Measurements from ENCODE around the gene POC1B. TPM values are rescaled to one million over a fixed set of nuclear protein-coding genes. Genes with fewer than 3 reads are reported as not detected.

Gene POC1B
- total and polyA plus RNA-seq, 2 donors (not counting 3 experiments of a cell fraction or from before 2014, with no cell fraction given) = 7.1 to 18.2 TPM

- Histone ChIP-seq H3K36me3 (ENCODE audit: control insufficient read depth in 2 of 2, extremely low read depth in 1 of 2, insufficient read depth in 2 of 2, low read length in 2 of 2) (no peaks in the 10 kb centered on the region), H3K9me3 (replicated peaks; ENCODE audit: control insufficient read depth, insufficient read depth, low read length) (no peaks in the 10 kb centered on the region), H3K4me2 (ENCODE audit: insufficient read depth, low read length) (no peak overlapping the region), H3K9me1 (replicated peaks; ENCODE audit: control insufficient read depth, extremely low read depth, insufficient read depth, low read length) (no peaks in the 10 kb centered on the region), H3K79me2 (ENCODE audit: control insufficient read depth, insufficient read depth, low read length) (no peaks in the 10 kb centered on the region), H3K9ac (replicated peaks; ENCODE audit: extremely low read depth, insufficient read depth, low read length) (no peak overlapping the region), H2AFZ (ENCODE audit: low read depth, low read length) (no peak overlapping the region), H3K4me1 (ENCODE audit: control insufficient read depth, extremely low read depth, insufficient read depth, low read length) (no peaks in the 10 kb centered on the region), H3K27me3 (ENCODE audit: control insufficient read depth in 2 of 2, insufficient read depth in 2 of 2, low read length in 2 of 2) (no peaks in the 10 kb centered on the region), H3K27ac (ENCODE audit: insufficient read depth, low read depth, low read length) (no peak overlapping the region), H4K20me1 (replicated peaks; ENCODE audit: control insufficient read depth, extremely low read depth, insufficient read depth, low read length) (no peaks in the 10 kb centered on the region), H3K4me3 (replicated peaks in 1 of 3; ENCODE audit: insufficient read depth in 1 of 3, low read depth in 1 of 3, low read length in 3 of 3) (no peak overlapping the region)
- DNase-seq (ENCODE audit: low read depth, low spot score) = no peak
- ChIA-PET POLR2A (no interaction called here), CTCF (interaction anchor here (1.3 kb wide), 1 partner anchor 21 kb away, joined by 3 read pairs; no protein-coding TSS in a partner anchor)
- TF ChIP-seq FOS (IDR thresholded peaks at IDR 0.05; ENCODE audit: borderline replicate concordance, insufficient read depth, low read length) (no peak), MYC (IDR thresholded peaks at IDR 0.05; ENCODE audit: low read depth, low read length) (no peak), POLR2A (IDR thresholded peaks at IDR 0.05; ENCODE audit: low read depth, low read length) (no peak), GATA2 (IDR thresholded peaks at IDR 0.05; ENCODE audit: insufficient read depth, insufficient read length, low read depth, low read length) (no peak), POLR2AphosphoS5 (IDR thresholded peaks at IDR 0.05; ENCODE audit: insufficient read depth, low read depth, low read length) (no peak), EZH2 (IDR thresholded peaks at IDR 0.05; ENCODE audit: borderline replicate concordance, low read depth, low read length, severe bottlenecking) (no peak), MAX (IDR thresholded peaks at IDR 0.05; ENCODE audit: insufficient read depth, insufficient read length) (no peak), JUN (IDR thresholded peaks at IDR 0.05; ENCODE audit: borderline replicate concordance, insufficient read depth, insufficient read length, low read depth) (no peak)
- TF ChIP-seq, protein P1, sequence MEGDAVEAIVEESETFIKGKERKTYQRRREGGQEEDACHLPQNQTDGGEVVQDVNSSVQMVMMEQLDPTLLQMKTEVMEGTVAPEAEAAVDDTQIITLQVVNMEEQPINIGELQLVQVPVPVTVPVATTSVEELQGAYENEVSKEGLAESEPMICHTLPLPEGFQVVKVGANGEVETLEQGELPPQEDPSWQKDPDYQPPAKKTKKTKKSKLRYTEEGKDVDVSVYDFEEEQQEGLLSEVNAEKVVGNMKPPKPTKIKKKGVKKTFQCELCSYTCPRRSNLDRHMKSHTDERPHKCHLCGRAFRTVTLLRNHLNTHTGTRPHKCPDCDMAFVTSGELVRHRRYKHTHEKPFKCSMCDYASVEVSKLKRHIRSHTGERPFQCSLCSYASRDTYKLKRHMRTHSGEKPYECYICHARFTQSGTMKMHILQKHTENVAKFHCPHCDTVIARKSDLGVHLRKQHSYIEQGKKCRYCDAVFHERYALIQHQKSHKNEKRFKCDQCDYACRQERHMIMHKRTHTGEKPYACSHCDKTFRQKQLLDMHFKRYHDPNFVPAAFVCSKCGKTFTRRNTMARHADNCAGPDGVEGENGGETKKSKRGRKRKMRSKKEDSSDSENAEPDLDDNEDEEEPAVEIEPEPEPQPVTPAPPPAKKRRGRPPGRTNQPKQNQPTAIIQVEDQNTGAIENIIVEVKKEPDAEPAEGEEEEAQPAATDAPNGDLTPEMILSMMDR (IDR thresholded peaks at IDR 0.05; ENCODE audit: extremely low read depth in 1 of 2, insufficient read depth in 1 of 2, low read depth in 1 of 2, low read length in 2 of 2) = no peak
- dilution Hi-C loops (cut with MboI; ENCODE audit: extremely low pct_ligation_motif_present, low sequenced_read_pairs) = no loop called here
- intact Hi-C loops (cut with micrococcal nuclease) = no loop called here
- FAIRE-seq = no peak
- no TSS peak for BruUV-seq (replicated peaks)
These were observed 101.5 kb downstream of the POC1B start for GRCh38 chr12:89424389-89424788.

Measured in endothelial cell of umbilical vein (primary cell).